IMR-90 (cell line): ENCODE measurements around the gene TMEM271. TPM values are rescaled to one million over a fixed set of nuclear protein-coding genes. Genes with fewer than 3 reads are reported as not detected.

Experiments
- ATAC-seq: fragments of 200-7000 bp; cut with Tn5 transposase; 2 replicates; pipeline ENCODE4 v1.9.1; 2020; ENCODE audit warnings: low read depth, mild to moderate bottlenecking, moderate library complexity
- BruUV-seq: library from RNA; stranded (reverse); fragments of 400-500 nt; replicated peaks from 2 replicates; lab custom pipeline; 2021; lab: Mats Ljungman, UMichigan
- CTCF ChIA-PET: fragments of 300-600 bp; formaldehyde crosslinking; extraction: SDS; loops from one replicate; lab custom pipeline; 2021; ENCODE audit warnings: antibody characterized with exemption; lab: Yijun Ruan, JAX
- POLR2A ChIA-PET: fragments of 300-600 bp; sonication (Branson Sonifier 250); formaldehyde crosslinking; loops from one replicate; lab custom pipeline; 2022; ENCODE audit warnings: antibody characterized with exemption; ENCODE audit not compliant: unreplicated experiment; lab: Charles Lee
- DNase-seq: peaks from one replicate; pipeline ENCODE4 v3.0.0; 2013
- H2AFZ ChIP-seq: replicated peaks from 2 replicates; pipeline ENCODE3; 2013; ENCODE audit warnings: low read length, mild to moderate bottlenecking; ENCODE audit not compliant: poor library complexity
- H2AK5ac ChIP-seq: 2 replicates; pipeline ENCODE4 v1.6.1; 2013; ENCODE audit warnings: low read depth, low read length, inconsistent platforms
- H2AK9ac ChIP-seq: replicated peaks from 2 replicates; pipeline ENCODE3; 2013; ENCODE audit warnings: mild to moderate bottlenecking, low read depth, low read length, moderate library complexity; ENCODE audit not compliant: poor library complexity
- H2BK120ac ChIP-seq: 2 replicates; pipeline ENCODE4 v1.6.1; 2013; ENCODE audit warnings: low read depth, low read length, inconsistent platforms
- H2BK15ac ChIP-seq: 3 replicates; pipeline ENCODE4 v1.6.1; 2013; ENCODE audit warnings: low read depth, low read length, inconsistent platforms
- H2BK20ac ChIP-seq: 2 replicates; pipeline ENCODE4 v1.6.1; 2013; ENCODE audit warnings: low read depth, mild to moderate bottlenecking, inconsistent platforms, low read length, moderate library complexity
- H2BK5ac ChIP-seq: 2 replicates; pipeline ENCODE4 v1.6.1; 2013; ENCODE audit warnings: mild to moderate bottlenecking, low read depth, low read length, inconsistent platforms; ENCODE audit not compliant: poor library complexity, severe bottlenecking
- H3K14ac ChIP-seq: replicated peaks from 2 replicates; pipeline ENCODE4 v1.6.1; 2013; ENCODE audit warnings: low read depth, low read length, inconsistent platforms
- H3K18ac ChIP-seq: 2 replicates; pipeline ENCODE4 v1.6.1; 2013; ENCODE audit warnings: low read depth, low read length, control low read depth
- H3K23ac ChIP-seq: 2 replicates; pipeline ENCODE4 v1.6.1; 2013; ENCODE audit warnings: low read depth, low read length, inconsistent platforms
- H3K27ac ChIP-seq: 2 replicates; pipeline ENCODE4 v1.5.1; 2013; ENCODE audit warnings: mild to moderate bottlenecking, control low read depth, low read length; ENCODE audit not compliant: insufficient read depth
- H3K27me3 ChIP-seq: 2 replicates; pipeline ENCODE4 v1.6.1; 2013; ENCODE audit warnings: low read length; ENCODE audit not compliant: control insufficient read depth, insufficient read depth
- H3K36me3 ChIP-seq: 2 replicates; pipeline ENCODE4 v1.6.1; 2013; ENCODE audit warnings: low read length, mixed read lengths; ENCODE audit not compliant: control insufficient read depth, insufficient read depth
- H3K4ac ChIP-seq: 2 replicates; pipeline ENCODE4 v1.6.1; 2013; ENCODE audit warnings: low read depth, low read length, inconsistent platforms
- H3K4me1 ChIP-seq: 2 replicates; pipeline ENCODE4 v1.6.1; 2013; ENCODE audit warnings: low read length, mixed read lengths; ENCODE audit not compliant: control insufficient read depth, insufficient read depth
- H3K4me2 ChIP-seq: 2 replicates; pipeline ENCODE4 v1.6.1; 2013; ENCODE audit warnings: low read depth, mild to moderate bottlenecking, control low read depth, low read length, moderate library complexity
- H3K4me3 ChIP-seq: 2 replicates; pipeline ENCODE4 v1.5.1; 2013; ENCODE audit warnings: low read depth, mild to moderate bottlenecking, control low read depth, low read length, moderate library complexity; ENCODE audit not compliant: insufficient read depth
- H3K56ac ChIP-seq: 2 replicates; pipeline ENCODE4 v1.6.1; 2013; ENCODE audit warnings: low read length, inconsistent platforms; ENCODE audit not compliant: insufficient read depth; ENCODE audit errors: extremely low read depth
- H3K79me1 ChIP-seq, 2 experiments: 2 replicates each; pipeline ENCODE4 v1.6.1; 2013; ENCODE audit warnings: low read length in 2 of 2, inconsistent platforms in 1 of 2, low read depth in 1 of 2
- H3K9ac ChIP-seq: 2 replicates; pipeline ENCODE4 v1.6.1; 2013; ENCODE audit warnings: low read depth, low read length, control low read depth
- H3K9me1 ChIP-seq: 2 replicates; pipeline ENCODE4 v1.6.1; 2013; ENCODE audit warnings: low read length, inconsistent platforms; ENCODE audit not compliant: insufficient read depth
- H3K9me3 ChIP-seq: 2 replicates; pipeline ENCODE4 v1.6.1; 2013; ENCODE audit warnings: low read length; ENCODE audit not compliant: control insufficient read depth, insufficient read depth
- H4K20me1 ChIP-seq: 2 replicates; pipeline ENCODE4 v1.6.1; 2013; ENCODE audit warnings: low read length, inconsistent platforms; ENCODE audit not compliant: insufficient read depth
- H4K5ac ChIP-seq: 2 replicates; pipeline ENCODE4 v1.6.1; 2013; ENCODE audit warnings: mild to moderate bottlenecking, low read depth, low read length, control low read depth
- H4K8ac ChIP-seq, 2 experiments: 2 replicates each; pipeline ENCODE4 v1.6.1; 2013; ENCODE audit warnings: low read depth in 2 of 2, low read length in 2 of 2, control low read depth in 1 of 2, inconsistent platforms in 1 of 2
- H4K91ac ChIP-seq: 2 replicates; pipeline ENCODE4 v1.6.1; 2013; ENCODE audit warnings: low read depth, low read length, inconsistent platforms; ENCODE audit not compliant: insufficient read depth
- CEBPB ChIP-seq: IDR thresholded peaks from 2 replicates; pipeline ENCODE4 v1.6.1; 2012; ENCODE audit warnings: low read depth, low read length, improper control_type of control experiment
- CHD1 ChIP-seq: IDR thresholded peaks from 2 replicates; pipeline ENCODE4 v1.6.1; 2012; ENCODE audit warnings: low read depth, low read length, improper control_type of control experiment
- ELK1 ChIP-seq: fragments of 150-350 bp; IDR thresholded peaks from 2 replicates; pipeline ENCODE4 v1.6.1; 2016; ENCODE audit warnings: low read depth, mild to moderate bottlenecking, low read length, moderate library complexity, borderline replicate concordance
- FOS ChIP-seq: fragments of 150-350 bp; IDR thresholded peaks from 2 replicates; pipeline ENCODE4 v1.6.1; 2016; ENCODE audit warnings: low read depth, low read length
- MAZ ChIP-seq: IDR thresholded peaks from 2 replicates; pipeline ENCODE4 v1.6.1; 2012; ENCODE audit warnings: low read depth, mild to moderate bottlenecking, low read length, improper control_type of control experiment, moderate library complexity, borderline replicate concordance
- POLR2A ChIP-seq: IDR thresholded peaks from 2 replicates; pipeline ENCODE4 v1.6.1; 2012; ENCODE audit warnings: mild to moderate bottlenecking, low read depth, low read length
- RFX5 ChIP-seq: IDR thresholded peaks from 2 replicates; pipeline ENCODE4 v1.8.0; 2012; ENCODE audit warnings: low read depth, mild to moderate bottlenecking, low read length, moderate library complexity
- USF2 ChIP-seq: fragments of 150-350 bp; IDR thresholded peaks from 2 replicates; pipeline ENCODE4 v1.6.1; 2017; ENCODE audit warnings: mild to moderate bottlenecking, antibody characterized with exemption, low read length, low read depth
- WGBS, 2 experiments: methylation state at CpG; one replicate each; pipeline versions ENCODE4 v1.1.5 to v1.1.7; 2013; ENCODE audit warnings: missing lambda C conversion rate in 2 of 2; ENCODE audit not compliant: insufficient read length in 1 of 2; ENCODE audit errors: extremely low coverage in 2 of 2; 5-methylcytosine and 5-hydroxymethylcytosine counted together
- dilution Hi-C: fragments of 300-500 bp; cut with HindIII; formaldehyde crosslinking; loops from one replicate; pipeline ENCODE4 v1.14.3; 2018; ENCODE audit warnings: low sequenced_read_pairs; ENCODE audit not compliant: unreplicated experiment
- in situ Hi-C: fragments of 300-500 bp; cut with MboI; formaldehyde crosslinking; loops from 3 replicates; pipeline ENCODE4 v1.14.3; 2019; ENCODE audit warnings: low sequenced_read_pairs, inconsistent platforms, mixed read lengths
- intact Hi-C: fragments of 100-400 bp; cut with micrococcal nuclease; formaldehyde crosslinking; loops from 2 replicates; pipeline ENCODE4 v1.10.0; 2022
- polyA plus RNA-seq, 3 experiments: library from polyadenylated mRNA; depleted of rRNA; stranded (reverse); fragments of >200 nt; gene quantifications; 2 replicates each; pipeline ENCODE4 v1.2.3, GENCODE V29; 2012; ENCODE audit warnings: low replicate concordance in 1 of 3
- total RNA-seq: library from RNA; depleted of rRNA; stranded (reverse); fragments of >200 nt; gene quantifications from 2 replicates; pipeline ENCODE4 v1.2.3, GENCODE V29; 2012

TMEM271 gene
- total and polyA plus RNA-seq, 2 of the 4 experiments (the other 2 are of a cell fraction), result not detected

- Histone ChIP-seq H3K4me1 (no peaks in the 10 kb centered on the region), H3K79me1 (peaks cover 0 to 4% of the 10 kb centered on the region in 2 experiments; a peak in 2 of 4 replicates), H3K18ac (no peak overlapping the region), H4K20me1 (no peaks in the 10 kb centered on the region), H2BK5ac (no peak overlapping the region), H3K56ac (no peak overlapping the region), H3K14ac (no peak overlapping the region), H2AK9ac (no peak overlapping the region), H2BK120ac (no peak overlapping the region), H2BK20ac (no peak overlapping the region), H2BK15ac (no peak overlapping the region), H3K4me3 (no peak overlapping the region), H3K9me1 (no peaks in the 10 kb centered on the region), H2AK5ac (no peak overlapping the region), H4K8ac (no peak overlapping the region), H3K27ac (no peak overlapping the region), H4K91ac (no peak overlapping the region), H3K27me3 (no peaks in the 10 kb centered on the region), H3K4ac (no peak overlapping the region), H3K4me2 (no peak overlapping the region), H3K9me3 (no peaks in the 10 kb centered on the region), H3K36me3 (peaks cover 59% of the 10 kb centered on the region), H2AFZ (no peak overlapping the region), H4K5ac (no peak overlapping the region), H3K9ac (no peak overlapping the region), H3K23ac (no peak overlapping the region)
- DNase-seq, result no peak
- no peak for ATAC-seq
- no CpG with 5 or more reads among the region's 8 CpGs for WGBS, 2 experiments
- in situ Hi-C loops (no loop called here), dilution Hi-C loops (no loop called here), intact Hi-C loops (no loop called here)
- BruUV-seq, result no TSS peak
- ChIA-PET POLR2A (no interaction called here), CTCF (interaction anchor here (0.7 kb wide), 1 partner anchor 145 kb away, joined by 3 read pairs; the partner anchor contains the start of genes ATP5ME and MYL5)
- TF ChIP-seq USF2 (no peak), RFX5 (no peak), CHD1 (no peak), ELK1 (no peak), MAZ (no peak), CEBPB (no peak), POLR2A (no peak), FOS (no peak)
Observed at GRCh38 chr4:529563-529962, 46.5 kb downstream of the TMEM271 start.
